GM23338 (cell line): ENCODE measurements around the gene MTMR3. TPM values are rescaled to one million over a fixed set of nuclear protein-coding genes. Genes with fewer than 3 reads are reported as not detected.

Source experiments
- ATAC-seq: fragments of 200-7000 bp; cut with Tn5 transposase; 3 replicates; pipeline ENCODE4 v1.9.1; 2020
- DNase-seq: peaks from one replicate; pipeline ENCODE4 v3.0.0-alpha.2; 2015; ENCODE audit warnings: low spot score
- H2AFZ ChIP-seq: fragments of 200-600 bp; sonication (generic); 2 replicates; pipeline ENCODE4 v1.8.0; 2016; ENCODE audit warnings: antibody characterized with exemption, mild to moderate bottlenecking, moderate library complexity
- H3F3A ChIP-seq: fragments of 200-600 bp; sonication (generic); replicated peaks from 2 replicates; pipeline ENCODE4 v1.8.0; 2017; ENCODE audit warnings: antibody characterized with exemption, mixed run types, low read depth
- H3K27ac ChIP-seq: fragments of 200-600 bp; sonication (generic); 2 replicates; pipeline ENCODE4 v1.6.1; 2016; ENCODE audit warnings: low read depth
- H3K27me3 ChIP-seq: fragments of 200-600 bp; sonication (generic); 2 replicates; pipeline ENCODE4 v1.8.0; 2016; ENCODE audit warnings: mild to moderate bottlenecking, mixed run types, moderate library complexity; ENCODE audit not compliant: insufficient read depth
- H3K36me3 ChIP-seq: fragments of 200-600 bp; sonication (generic); 2 replicates; pipeline ENCODE4 v1.8.0; 2016; ENCODE audit warnings: mild to moderate bottlenecking; ENCODE audit not compliant: insufficient read depth
- H3K4me1 ChIP-seq: fragments of 200-600 bp; sonication (generic); 2 replicates; pipeline ENCODE4 v1.8.0; 2016; ENCODE audit warnings: mild to moderate bottlenecking, moderate library complexity; ENCODE audit not compliant: insufficient read depth
- H3K4me2 ChIP-seq: fragments of 200-600 bp; sonication (generic); 2 replicates; pipeline ENCODE4 v1.7.1; 2017; ENCODE audit warnings: mixed run types
- H3K4me3 ChIP-seq: fragments of 200-600 bp; sonication (generic); 2 replicates; pipeline ENCODE4 v1.6.1; 2016; ENCODE audit warnings: mixed run types
- H3K79me2 ChIP-seq: fragments of 200-600 bp; sonication (generic); replicated peaks from 2 replicates; pipeline ENCODE4 v1.8.0; 2017; ENCODE audit warnings: mild to moderate bottlenecking; ENCODE audit not compliant: insufficient read depth
- H3K9me2 ChIP-seq: fragments of 200-600 bp; sonication (generic); 2 replicates; pipeline ENCODE4 v1.8.0; 2017; ENCODE audit not compliant: insufficient read depth
- H4K20me1 ChIP-seq: fragments of 200-600 bp; sonication (generic); replicated peaks from 2 replicates; pipeline ENCODE4 v1.8.0; 2017; ENCODE audit warnings: mild to moderate bottlenecking; ENCODE audit not compliant: insufficient read depth
- H3K27ac Mint-ChIP-seq: 2 replicates; pipeline ENCODE4 v1.8.0; 2020; ENCODE audit warnings: inconsistent platforms, mild to moderate bottlenecking, moderate library complexity, mixed read lengths
- H3K27me3 Mint-ChIP-seq: 3 replicates; pipeline ENCODE4 v1.8.0; 2022; ENCODE audit warnings: low read depth, mild to moderate bottlenecking, moderate library complexity, mixed read lengths, inconsistent platforms; ENCODE audit not compliant: insufficient read depth, poor library complexity
- H3K36me3 Mint-ChIP-seq: 3 replicates; pipeline ENCODE4 v1.8.0; 2021; ENCODE audit warnings: low read depth, mild to moderate bottlenecking, inconsistent platforms, moderate library complexity, mixed read lengths
- H3K4me1 Mint-ChIP-seq: 3 replicates; pipeline ENCODE4 v1.8.0; 2020; ENCODE audit warnings: mild to moderate bottlenecking, inconsistent platforms, mixed read lengths
- H3K4me3 Mint-ChIP-seq: 3 replicates; pipeline ENCODE4 v1.8.0; 2021; ENCODE audit warnings: moderate library complexity, mild to moderate bottlenecking, inconsistent platforms, mixed read lengths
- H3K9me3 Mint-ChIP-seq: 3 replicates; pipeline ENCODE4 v1.8.0; 2020; ENCODE audit warnings: moderate library complexity, mild to moderate bottlenecking, inconsistent platforms, mixed read lengths
- CREB1 ChIP-seq: fragments of 250-450 bp; sonication (Bioruptor Pico); IDR thresholded peaks from 2 replicates; pipeline ENCODE4 v1.5.0; 2020; ENCODE audit warnings: low read depth, mild to moderate bottlenecking, moderate library complexity
- CTCF ChIP-seq, 2 experiments: fragments of 200-600 bp in 1 of 2; sonication (generic) in 1 of 2; conservative IDR thresholded peaks; 2 replicates each; pipeline versions ENCODE4 v1.5.1 to v1.6.1; 2016 to 2017; ENCODE audit warnings: antibody characterized with exemption in 2 of 2, low read depth in 2 of 2, mild to moderate bottlenecking in 2 of 2, moderate library complexity in 1 of 2
- ETS1 ChIP-seq: IDR thresholded peaks from 2 replicates; pipeline ENCODE4 v1.6.1; 2016; ENCODE audit warnings: antibody characterized with exemption
- EZH2 ChIP-seq: fragments of 200-600 bp; sonication (generic); IDR thresholded peaks from one replicate; pipeline ENCODE4 v1.8.0; 2017; ENCODE audit warnings: antibody characterized with exemption, mild to moderate bottlenecking, low read depth; ENCODE audit not compliant: unreplicated experiment
- EZH2phosphoT487 ChIP-seq: fragments of 200-600 bp; sonication (generic); IDR thresholded peaks from one replicate; pipeline ENCODE4 v1.8.1; 2018; ENCODE audit warnings: antibody characterized with exemption; ENCODE audit not compliant: unreplicated experiment
- JUNB ChIP-seq: IDR thresholded peaks from one replicate; pipeline ENCODE4 v1.6.1; 2016; ENCODE audit warnings: antibody characterized with exemption; ENCODE audit not compliant: unreplicated experiment
- NANOG ChIP-seq: IDR thresholded peaks from 2 replicates; pipeline ENCODE4 v1.6.1; 2016; ENCODE audit warnings: antibody characterized with exemption, borderline replicate concordance
- POLR2AphosphoS5 ChIP-seq: IDR thresholded peaks from 2 replicates; pipeline ENCODE4 v1.6.1; 2016; ENCODE audit warnings: antibody characterized with exemption, low read depth
- REST ChIP-seq: IDR thresholded peaks from one replicate; pipeline ENCODE4 v1.6.1; 2018; ENCODE audit warnings: antibody characterized with exemption; ENCODE audit not compliant: unreplicated experiment
- STAT1 ChIP-seq: IDR thresholded peaks from one replicate; pipeline ENCODE4 v1.6.1; 2016; ENCODE audit warnings: antibody characterized with exemption; ENCODE audit not compliant: unreplicated experiment
- ZNF114 ChIP-seq: fragments of 250-450 bp; sonication (Bioruptor Pico); IDR thresholded peaks from 2 replicates; pipeline ENCODE4 v1.5.0; 2020; ENCODE audit warnings: mild to moderate bottlenecking, moderate library complexity
- ZNF331 ChIP-seq: fragments of 250-450 bp; sonication (Bioruptor Pico); IDR thresholded peaks from 2 replicates; pipeline ENCODE4 v1.5.0; 2020; ENCODE audit warnings: low read depth, mild to moderate bottlenecking, moderate library complexity
- ZNF462 ChIP-seq: fragments of 250-450 bp; sonication (Bioruptor Pico); IDR thresholded peaks from 2 replicates; pipeline ENCODE4 v1.5.0; 2020; ENCODE audit warnings: mild to moderate bottlenecking, moderate library complexity
- polyA plus RNA-seq: library from polyadenylated mRNA; unstranded; fragments of >200 nt; fragmentation: Nextera tagmentation; extraction: Ambion mirVana; gene quantifications from 2 replicates; pipeline ENCODE4 v1.2.1, GENCODE V29; 2016
- total RNA-seq: library from RNA; depleted of rRNA; stranded (reverse); fragments of >200 nt; shearing (Covaris generic); gene quantifications from 2 replicates; pipeline ENCODE4 v1.2.3, GENCODE V29; 2014

Gene MTMR3
- total and polyA plus RNA-seq, 2 experiments from 2014 or later: 5.2 to 27.4 TPM

GRCh38 chr22:29925402-29925801 lies 42.4 kb downstream of the MTMR3 start:
- Histone ChIP-seq H3K36me3 (no peaks in the 10 kb centered on the region), H4K20me1 (peaks cover 7% of the 10 kb centered on the region), H3K27ac (no peak overlapping the region), H2AFZ (no peak overlapping the region), H3K79me2 (peaks cover 95% of the 10 kb centered on the region), H3K4me1 (no peaks in the 10 kb centered on the region), H3K4me3 (no peak overlapping the region), H3F3A (no peaks in the 10 kb centered on the region), H3K4me2 (no peak overlapping the region), H3K9me2 (no peaks in the 10 kb centered on the region), H3K27me3 (no peaks in the 10 kb centered on the region)
- Mint-ChIP-seq H3K4me1 (peaks cover 5% of the 10 kb centered on the region; the same call in 2 of the 3 replicates), H3K4me3 (no peak overlapping the region), H3K27me3 (no peaks in the 10 kb centered on the region), H3K36me3 (peaks cover 10% of the 10 kb centered on the region; the same call in 2 of the 3 replicates), H3K27ac (no peak overlapping the region), H3K9me3 (peaks cover 9% of the 10 kb centered on the region; the same call in 2 of the 3 replicates)
- TF ChIP-seq ZNF114 (CRISPR knock-in tag) (no peak), ZNF462 (CRISPR knock-in tag) (no peak), CTCF (conservative IDR thresholded peaks at IDR 0.05; ENCODE audit: low read depth in 2 of 2) (no peak), EZH2phosphoT487 (no peak), CREB1 (CRISPR knock-in tag) (no peak), REST (no peak), ETS1 (no peak), JUNB (no peak), NANOG (no peak), EZH2 (no peak), STAT1 (no peak), POLR2AphosphoS5 (no peak), ZNF331 (CRISPR knock-in tag) (no peak)
- no peak for DNase-seq
- ATAC-seq: no peak
